D721Med (cell line): ENCODE data around the gene RIMBP2.

ENCODE experiments used
- DNase-seq: peaks from one replicate; pipeline ENCODE4 v3.0.0; 2011; ENCODE audit warnings: low spot score; ENCODE audit not compliant: insufficient read length
- FAIRE-seq: peaks from 2 replicates; lab custom pipeline; 2011; peaks lifted over from hg19 to GRCh38; lab: Jason Lieb, UNC
- TF ChIP-seq, protein P1 (sequence below): IDR thresholded peaks from 2 replicates; pipeline ENCODE4 v1.5.1; 2012; ENCODE audit warnings: mild to moderate bottlenecking, control low read depth; ENCODE audit not compliant: insufficient read depth; ENCODE audit errors: missing control alignments

Gene RIMBP2

DNA sequence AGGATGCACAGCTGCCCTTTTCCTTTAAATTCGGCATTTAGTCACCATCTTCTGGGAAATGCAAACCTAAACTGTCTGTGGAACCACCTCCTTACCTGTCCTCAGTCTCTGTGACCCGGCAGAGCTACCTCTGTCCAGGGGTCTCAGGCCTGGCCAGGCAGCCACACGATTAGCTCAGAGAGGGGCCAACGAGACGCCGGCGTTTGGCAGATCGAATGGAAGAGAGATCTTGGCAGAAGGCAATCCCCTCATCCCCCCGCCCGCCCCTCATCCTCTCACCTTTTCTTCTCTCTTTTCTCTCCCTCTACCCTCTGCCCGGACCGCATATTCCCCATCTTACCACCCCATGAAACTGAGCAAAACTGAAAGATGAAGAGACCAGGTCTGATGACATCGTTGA, 277.4 kb downstream of the RIMBP2 start:
- DNase-seq (no peak), FAIRE-seq (no peak)
- TF ChIP-seq, protein P1, sequence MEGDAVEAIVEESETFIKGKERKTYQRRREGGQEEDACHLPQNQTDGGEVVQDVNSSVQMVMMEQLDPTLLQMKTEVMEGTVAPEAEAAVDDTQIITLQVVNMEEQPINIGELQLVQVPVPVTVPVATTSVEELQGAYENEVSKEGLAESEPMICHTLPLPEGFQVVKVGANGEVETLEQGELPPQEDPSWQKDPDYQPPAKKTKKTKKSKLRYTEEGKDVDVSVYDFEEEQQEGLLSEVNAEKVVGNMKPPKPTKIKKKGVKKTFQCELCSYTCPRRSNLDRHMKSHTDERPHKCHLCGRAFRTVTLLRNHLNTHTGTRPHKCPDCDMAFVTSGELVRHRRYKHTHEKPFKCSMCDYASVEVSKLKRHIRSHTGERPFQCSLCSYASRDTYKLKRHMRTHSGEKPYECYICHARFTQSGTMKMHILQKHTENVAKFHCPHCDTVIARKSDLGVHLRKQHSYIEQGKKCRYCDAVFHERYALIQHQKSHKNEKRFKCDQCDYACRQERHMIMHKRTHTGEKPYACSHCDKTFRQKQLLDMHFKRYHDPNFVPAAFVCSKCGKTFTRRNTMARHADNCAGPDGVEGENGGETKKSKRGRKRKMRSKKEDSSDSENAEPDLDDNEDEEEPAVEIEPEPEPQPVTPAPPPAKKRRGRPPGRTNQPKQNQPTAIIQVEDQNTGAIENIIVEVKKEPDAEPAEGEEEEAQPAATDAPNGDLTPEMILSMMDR, result no peak

DNA sequence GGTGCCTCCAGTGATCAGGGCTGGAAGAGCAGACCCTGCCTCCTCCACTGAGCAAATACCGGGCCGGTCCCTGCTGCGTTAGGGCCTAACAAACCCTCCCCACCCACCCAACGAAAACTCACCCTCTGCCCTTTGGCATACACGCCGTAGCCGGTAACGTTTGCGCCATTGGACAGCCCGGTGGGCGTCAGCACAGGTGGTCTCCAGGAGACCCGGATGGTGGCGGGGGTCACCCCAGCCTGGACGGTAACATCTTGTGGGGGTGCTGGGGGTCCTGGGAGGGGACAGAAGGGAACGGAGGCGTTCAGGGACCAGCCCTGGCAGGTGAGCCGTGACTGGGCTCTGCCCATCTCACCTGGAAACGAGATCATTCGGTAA, 277.9 kb downstream of the RIMBP2 start:
- DNase-seq (no peak), FAIRE-seq (no peak)
- TF ChIP-seq, protein P1, result no peak

DNA sequence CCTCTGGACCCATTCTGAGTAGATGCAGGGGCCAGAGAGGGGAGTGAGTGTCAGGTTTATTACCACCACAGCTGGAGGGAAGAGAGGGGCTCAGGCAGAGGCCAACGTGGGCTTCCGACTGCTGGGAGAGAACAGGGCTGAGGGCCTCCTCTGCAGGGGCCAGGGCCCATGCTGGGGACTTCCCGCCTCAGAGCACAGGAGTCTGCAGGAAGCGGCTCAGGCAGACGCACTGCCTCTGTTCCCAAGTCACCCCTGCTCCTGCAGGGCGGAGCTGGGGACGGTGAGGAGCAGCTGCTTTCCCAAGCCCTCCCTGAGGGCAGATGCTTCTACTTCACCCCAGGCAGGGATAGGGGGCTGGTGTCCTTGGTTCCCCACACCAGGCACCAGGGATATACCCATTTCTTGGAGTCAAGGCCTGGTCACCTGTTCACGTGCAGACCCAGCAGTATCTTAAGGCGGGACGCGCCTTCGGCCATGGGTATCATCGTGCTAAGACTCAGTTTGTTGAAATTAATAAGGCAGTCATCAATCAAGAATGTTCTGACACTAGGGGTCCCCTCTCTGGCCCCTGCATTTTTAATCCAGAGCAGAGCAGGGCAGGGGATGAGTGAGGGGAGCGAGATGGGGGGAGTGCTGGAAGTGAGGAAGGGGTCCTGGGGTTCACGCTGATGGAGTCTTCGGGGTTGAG, 278.4 kb downstream of the RIMBP2 start:
- DNase-seq, result no peak
- TF ChIP-seq, protein P1, result no peak
- no peak for FAIRE-seq

DNA sequence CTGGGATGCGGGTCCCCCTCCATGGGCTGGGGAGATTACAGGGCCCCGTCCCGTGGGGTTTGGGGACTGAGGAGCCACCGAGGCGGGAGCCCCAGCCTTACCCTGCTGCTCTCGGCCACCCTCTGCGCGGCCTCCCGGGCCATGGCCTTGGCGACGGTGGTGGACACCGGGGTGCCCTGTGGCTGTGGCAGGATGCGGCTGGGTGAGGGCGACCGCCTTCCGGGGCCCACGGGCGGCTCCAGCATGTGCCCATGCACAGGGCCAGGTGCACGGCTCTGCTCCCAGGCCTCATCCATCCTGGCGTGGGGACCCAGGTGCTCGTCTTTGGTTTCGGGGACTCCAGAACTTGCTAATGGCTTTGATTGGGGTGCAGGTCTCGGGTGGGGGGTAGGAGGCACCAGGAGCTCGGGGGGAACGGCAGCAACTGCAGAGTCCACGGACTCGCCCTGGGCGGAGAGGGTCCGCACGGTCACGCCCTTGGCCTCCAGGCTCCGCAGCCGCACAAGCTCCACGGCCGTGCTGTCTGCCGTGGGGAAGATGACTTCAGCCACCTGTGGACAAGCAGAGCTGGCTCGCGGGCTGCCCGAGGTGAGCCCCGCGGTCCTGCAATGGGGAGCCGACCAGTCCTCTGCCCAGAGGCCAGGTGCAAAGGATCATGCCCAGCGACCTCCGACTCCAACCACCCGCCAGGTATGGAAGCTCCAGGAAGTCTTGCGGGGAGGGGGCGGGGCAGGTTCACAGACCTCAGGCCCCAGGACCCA, 279.2 kb downstream of the RIMBP2 start:
- TF ChIP-seq, protein P1, result no peak
- FAIRE-seq, result no peak
- no peak for DNase-seq

DNA sequence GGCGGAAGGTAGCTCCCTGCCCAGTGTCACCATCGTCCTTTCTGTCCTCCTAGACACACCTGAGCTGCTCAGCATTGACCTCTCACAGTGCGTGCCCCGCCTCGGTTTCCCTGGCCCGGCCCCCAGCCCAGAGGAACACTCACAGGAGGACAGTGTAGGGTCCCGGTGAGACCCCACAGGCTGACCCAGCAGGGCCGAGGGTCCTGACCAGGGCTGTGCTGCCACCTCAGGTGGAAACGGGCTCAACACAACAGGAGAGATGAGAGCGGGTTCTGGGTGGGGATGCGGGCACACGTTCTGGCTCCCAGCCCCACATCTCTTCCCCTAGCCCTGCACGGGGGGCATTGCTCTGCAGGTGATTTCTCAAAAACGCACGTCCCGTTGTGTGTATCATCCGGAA, 280.3 kb downstream of the RIMBP2 start:
- no peak for FAIRE-seq
- TF ChIP-seq, protein P1, result no peak
- no peak for DNase-seq

DNA sequence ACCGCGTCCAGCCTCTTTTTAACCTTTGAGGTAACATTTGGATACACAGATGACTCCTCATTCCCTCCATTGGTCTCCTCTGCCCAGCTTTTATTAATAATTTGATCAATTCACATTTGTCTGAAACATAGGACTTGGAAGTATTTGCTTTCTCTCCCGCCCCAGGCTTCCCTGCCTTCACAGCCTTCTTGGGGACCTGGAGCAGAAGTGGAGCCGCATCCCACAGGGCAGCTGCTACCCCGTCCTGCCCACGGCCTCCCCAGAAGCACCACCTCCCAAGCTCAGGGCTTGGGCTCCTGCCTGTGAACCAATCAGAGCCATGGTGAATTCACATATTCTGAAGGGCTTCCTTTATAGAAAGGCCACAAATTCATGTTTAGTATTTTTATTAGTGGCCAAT, 280.8 kb downstream of the RIMBP2 start:
- TF ChIP-seq, protein P1, result no peak
- DNase-seq, result no peak
- no peak for FAIRE-seq

DNA sequence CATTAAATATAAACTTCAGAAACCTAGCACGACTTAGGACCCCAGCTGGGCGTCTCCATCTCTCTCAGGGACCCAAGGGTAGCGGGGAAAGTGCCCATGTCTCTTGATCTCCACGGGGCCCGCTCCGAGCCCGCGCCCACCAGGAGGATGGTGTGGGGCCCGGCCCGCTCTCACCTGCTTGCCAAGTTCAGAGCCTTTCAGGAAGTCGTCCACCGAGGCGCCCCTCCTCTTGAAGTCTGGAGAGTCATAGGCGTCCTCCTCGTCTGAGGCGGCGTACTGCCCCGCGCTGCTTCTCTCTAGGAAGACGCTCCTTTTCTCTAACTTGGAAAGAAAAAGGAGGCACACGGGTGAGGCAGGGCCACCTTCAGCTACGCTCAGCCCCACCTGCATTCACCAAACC, 281.5 kb downstream of the RIMBP2 start:
- TF ChIP-seq, protein P1, result no peak
- FAIRE-seq (no peak), DNase-seq (no peak)
